ENCODE measurements around the gene HOXB3. TPM values are rescaled to one million over a fixed set of nuclear protein-coding genes. Genes with fewer than 3 reads are reported as not detected.
"Not testable (repeated sequence)": the region's sequence is repeated elsewhere in the genome, so short reads cannot be mapped to it uniquely, and the experiment has no call there.

HOXB3 gene
- polyA plus RNA-seq, 1 donor: 30.8 TPM

DNA sequence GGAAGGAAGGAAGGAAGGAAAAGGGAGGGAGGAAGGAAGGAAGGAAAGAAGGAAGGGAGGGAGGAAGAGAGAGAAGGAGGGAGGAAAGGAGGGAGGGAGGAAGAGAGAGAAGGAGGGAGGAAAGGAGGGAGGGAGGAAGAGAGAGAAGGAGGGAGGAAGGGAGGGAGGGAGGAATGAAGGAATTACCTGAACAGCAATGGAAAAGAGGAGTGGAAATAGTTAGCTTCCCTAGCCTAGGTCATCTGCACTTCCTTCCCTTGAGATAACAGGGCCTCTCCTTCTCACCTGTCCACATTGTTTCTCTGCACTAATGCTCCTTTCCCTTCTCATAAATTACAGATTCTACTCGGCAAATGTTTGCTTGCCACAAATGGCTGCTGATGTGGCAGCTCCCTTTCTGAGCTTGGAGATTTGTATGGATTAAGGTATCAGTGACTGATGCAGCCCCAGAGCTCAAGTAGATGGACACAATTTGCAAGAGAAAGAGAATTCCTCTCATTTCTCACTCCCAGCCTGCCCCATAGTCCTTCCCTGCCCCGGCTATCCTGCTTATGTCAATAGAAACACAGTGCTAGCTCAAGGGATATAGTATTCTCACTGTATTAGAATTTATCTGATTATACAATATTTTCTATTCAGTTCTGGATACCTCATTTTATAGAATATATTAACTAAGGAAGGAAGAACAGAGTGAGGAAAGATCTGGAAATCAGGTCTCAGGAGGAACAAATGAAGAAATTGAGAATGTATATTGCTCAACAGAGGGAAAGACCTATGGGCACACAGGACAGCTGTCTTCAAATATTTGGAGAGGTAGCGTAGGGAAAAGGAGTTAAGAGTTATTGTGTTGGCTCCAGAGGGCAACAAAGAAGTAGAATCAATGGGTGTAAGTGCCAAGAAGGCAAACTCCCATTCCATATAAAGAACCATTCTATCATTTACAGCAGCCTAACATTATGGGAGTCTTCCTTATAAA, 73.8 kb downstream of the HOXB3 start:
- H3K4me1 ChIP-seq (ENCODE audit: control insufficient read depth, insufficient read depth, low read length): no peaks in the 10 kb centered on the region
- no peaks in the 10 kb centered on the region for H3K9me3 ChIP-seq (ENCODE audit: control insufficient read depth, low read depth, low read length)
- WGBS (ENCODE audit: insufficient coverage, low lambda C conversion rate): no CpG with 5 or more reads among the region's 3 CpGs
- no peak overlapping the region for H3K4me3 ChIP-seq (ENCODE audit: low read length)
- no peak overlapping the region for H3K27ac ChIP-seq (ENCODE audit: low read length)
- H3K36me3 ChIP-seq (ENCODE audit: control insufficient read depth, insufficient read depth, low read length): no peaks in the 10 kb centered on the region
- no peak for DNase-seq
- peaks cover 40% of the 10 kb centered on the region for H3K27me3 ChIP-seq (ENCODE audit: control insufficient read depth, insufficient read depth, low read length)

DNA sequence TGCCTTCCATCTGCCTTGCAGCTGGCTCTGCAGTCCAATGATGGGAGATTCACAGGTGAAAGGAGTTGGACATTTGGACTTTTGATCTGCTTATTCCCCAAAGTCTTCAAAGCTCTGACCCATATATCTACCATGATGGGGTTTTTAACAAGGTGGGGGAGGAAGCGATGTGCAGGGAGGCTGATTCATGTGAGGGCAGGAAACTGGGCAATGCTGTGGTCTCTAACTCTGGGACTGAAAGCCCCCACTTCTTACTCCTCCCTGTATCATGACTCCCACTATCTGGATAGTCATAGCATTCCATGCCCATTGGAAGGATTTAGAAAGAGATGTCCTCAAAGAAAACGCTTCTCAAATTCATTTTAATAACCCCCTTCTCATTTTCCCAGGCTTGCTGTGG, 75.6 kb downstream of the HOXB3 start:
- Histone ChIP-seq H3K4me1 (ENCODE audit: control insufficient read depth, insufficient read depth, low read length) (no peaks in the 10 kb centered on the region), H3K4me3 (ENCODE audit: low read length) (no peak overlapping the region), H3K27ac (ENCODE audit: low read length) (no peak overlapping the region), H3K27me3 (ENCODE audit: control insufficient read depth, insufficient read depth, low read length) (peaks cover 38% of the 10 kb centered on the region), H3K36me3 (ENCODE audit: control insufficient read depth, insufficient read depth, low read length) (no peaks in the 10 kb centered on the region), H3K9me3 (ENCODE audit: control insufficient read depth, low read depth, low read length) (no peaks in the 10 kb centered on the region)
- no CpG with 5 or more reads among the region's 2 CpGs for WGBS (ENCODE audit: insufficient coverage, low lambda C conversion rate)
- no peak for DNase-seq

DNA sequence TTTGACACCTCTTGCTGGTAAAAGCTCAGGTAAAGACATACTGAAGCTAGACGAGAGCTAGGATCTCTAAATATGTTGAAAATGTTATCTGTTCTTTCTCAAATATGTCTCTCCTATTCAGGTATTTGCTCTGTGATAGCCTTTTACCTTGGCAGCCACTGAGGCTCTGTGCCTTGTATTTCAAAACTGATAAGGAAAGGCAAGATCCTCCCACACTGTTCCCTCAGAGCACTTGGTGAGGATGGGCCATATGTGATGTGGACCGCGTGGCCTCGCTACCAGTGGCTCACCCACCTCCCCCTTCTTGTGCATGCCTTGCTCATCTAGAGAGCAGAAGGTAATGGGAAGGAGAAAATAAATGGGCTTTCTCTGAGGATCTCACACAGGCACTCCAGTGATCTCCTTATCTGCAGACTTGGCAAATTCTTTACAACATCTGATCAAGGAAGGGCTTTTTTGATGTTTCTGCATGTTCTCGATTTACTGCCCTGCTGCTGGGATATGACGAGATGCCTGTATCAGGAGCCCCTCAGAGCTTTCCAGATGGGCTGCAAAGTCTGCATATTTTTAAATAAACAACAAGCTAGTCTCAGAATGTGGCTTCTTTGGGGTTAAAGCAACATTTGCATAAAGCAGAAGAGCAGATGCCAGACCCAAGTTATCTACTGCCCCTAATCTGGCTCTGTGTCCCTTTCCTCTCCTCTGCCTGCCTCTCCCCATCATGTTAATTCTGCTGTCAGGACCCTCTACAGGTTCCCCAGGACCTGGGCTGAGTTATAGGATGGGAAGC, 76.2 kb downstream of the HOXB3 start:
- H3K27ac ChIP-seq (ENCODE audit: low read length): no peak overlapping the region
- no peak overlapping the region for H3K4me3 ChIP-seq (ENCODE audit: low read length)
- H3K9me3 ChIP-seq (ENCODE audit: control insufficient read depth, low read depth, low read length): no peaks in the 10 kb centered on the region
- no peaks in the 10 kb centered on the region for H3K36me3 ChIP-seq (ENCODE audit: control insufficient read depth, insufficient read depth, low read length)
- peaks cover 38% of the 10 kb centered on the region for H3K27me3 ChIP-seq (ENCODE audit: control insufficient read depth, insufficient read depth, low read length)
- WGBS (ENCODE audit: insufficient coverage, low lambda C conversion rate): no CpG with 5 or more reads among the region's 6 CpGs
- H3K4me1 ChIP-seq (ENCODE audit: control insufficient read depth, insufficient read depth, low read length): no peaks in the 10 kb centered on the region
- DNase-seq: no peak

- no peak overlapping the region for H3K27ac ChIP-seq (ENCODE audit: low read length)
- no peak for DNase-seq
- WGBS (ENCODE audit: insufficient coverage, low lambda C conversion rate): 0% methylated on average over 1 of the region's 7 CpGs
These were observed 76.9 kb downstream of the HOXB3 start for GRCh38 chr17:48513097-48513496.

GRCh38 chr17:48510761-48511604, 79.1 kb downstream of the HOXB3 start:
- Histone ChIP-seq H3K27me3 (ENCODE audit: control insufficient read depth, insufficient read depth, low read length) (peaks cover 36% of the 10 kb centered on the region), H3K4me3 (ENCODE audit: low read length) (no peak overlapping the region), H3K4me1 (ENCODE audit: control insufficient read depth, insufficient read depth, low read length) (no peaks in the 10 kb centered on the region), H3K9me3 (ENCODE audit: control insufficient read depth, low read depth, low read length) (no peaks in the 10 kb centered on the region), H3K36me3 (ENCODE audit: control insufficient read depth, insufficient read depth, low read length) (no peaks in the 10 kb centered on the region), H3K27ac (ENCODE audit: low read length) (no peak overlapping the region)
- WGBS (ENCODE audit: insufficient coverage, low lambda C conversion rate): 86% methylated on average over 1 of the region's 7 CpGs
- no peak for DNase-seq

More at GRCh38 chr17:48513097-48513496, 76.9 kb downstream of the HOXB3 start:
- Histone ChIP-seq H3K36me3 (ENCODE audit: control insufficient read depth, insufficient read depth, low read length) (no peaks in the 10 kb centered on the region), H3K4me1 (ENCODE audit: control insufficient read depth, insufficient read depth, low read length) (no peaks in the 10 kb centered on the region), H3K4me3 (ENCODE audit: low read length) (no peak overlapping the region), H3K27me3 (ENCODE audit: control insufficient read depth, insufficient read depth, low read length) (peaks cover 36% of the 10 kb centered on the region), H3K9me3 (ENCODE audit: control insufficient read depth, low read depth, low read length) (no peaks in the 10 kb centered on the region)

DNA sequence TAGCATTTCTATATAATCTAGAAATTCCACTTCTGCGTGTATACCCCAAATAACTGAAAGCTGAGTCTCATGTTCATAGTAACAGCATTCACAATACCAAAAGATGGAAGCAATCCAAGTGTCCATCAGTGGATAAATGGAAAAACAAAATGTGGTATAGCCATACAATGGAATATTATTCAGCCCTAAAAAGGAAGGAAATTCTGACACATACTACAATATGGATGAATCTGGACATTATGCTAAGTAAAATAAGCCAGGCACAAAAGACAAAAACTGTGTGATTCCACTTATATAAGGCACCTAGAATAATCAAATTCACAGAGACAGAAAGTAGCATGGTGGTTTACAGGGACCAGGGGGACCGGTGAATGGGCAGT, 79.7 kb downstream of the HOXB3 start:
- peaks cover 35% of the 10 kb centered on the region for H3K27me3 ChIP-seq (ENCODE audit: control insufficient read depth, insufficient read depth, low read length)
- no peak overlapping the region for H3K4me3 ChIP-seq (ENCODE audit: low read length)
- H3K9me3 ChIP-seq (ENCODE audit: control insufficient read depth, low read depth, low read length): no peaks in the 10 kb centered on the region
- H3K4me1 ChIP-seq (ENCODE audit: control insufficient read depth, insufficient read depth, low read length): no peaks in the 10 kb centered on the region
- H3K36me3 ChIP-seq (ENCODE audit: control insufficient read depth, insufficient read depth, low read length): no peaks in the 10 kb centered on the region
- no peak for DNase-seq
- WGBS (ENCODE audit: insufficient coverage, low lambda C conversion rate): 100% methylated on average over 1 of the region's 2 CpGs
- H3K27ac ChIP-seq (ENCODE audit: low read length): no peak overlapping the region

- H3K27me3 ChIP-seq (ENCODE audit: control insufficient read depth, insufficient read depth, low read length): peaks cover 30% of the 10 kb centered on the region
- H3K27ac ChIP-seq (ENCODE audit: low read length); DNase-seq; H3K4me1 ChIP-seq (ENCODE audit: control insufficient read depth, insufficient read depth, low read length); H3K36me3 ChIP-seq (ENCODE audit: control insufficient read depth, insufficient read depth, low read length); H3K4me3 ChIP-seq (ENCODE audit: low read length); H3K9me3 ChIP-seq (ENCODE audit: control insufficient read depth, low read depth, low read length): not testable (repeated sequence)
- no CpG with 5 or more reads among the region's 7 CpGs for WGBS (ENCODE audit: insufficient coverage, low lambda C conversion rate)
These were observed 80.3 kb downstream of the HOXB3 start for GRCh38 chr17:48509708-48510107.

DNA sequence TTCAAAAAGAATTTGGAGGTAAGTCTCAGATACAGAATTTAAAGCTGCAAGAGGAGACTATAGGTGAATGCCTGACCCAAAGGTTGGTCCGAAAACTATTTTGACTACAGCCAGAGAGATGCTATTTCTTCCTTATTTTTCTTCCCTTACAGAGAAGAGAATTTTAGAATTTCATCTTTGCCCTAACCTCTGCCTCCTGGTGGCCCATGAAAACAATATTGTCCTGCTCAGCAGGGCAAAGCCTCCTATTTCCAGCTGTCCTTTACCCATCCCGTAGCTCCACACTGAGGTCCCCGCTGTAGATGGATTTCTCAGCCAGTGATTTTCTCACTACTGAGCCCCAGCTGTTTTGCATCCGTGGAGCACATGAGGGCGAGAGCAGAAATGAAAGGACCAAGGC, 83.8 kb downstream of the HOXB3 start:
- H3K4me1 ChIP-seq (ENCODE audit: control insufficient read depth, insufficient read depth, low read length): no peaks in the 10 kb centered on the region
- H3K27ac ChIP-seq (ENCODE audit: low read length): no peak overlapping the region
- no peak overlapping the region for H3K4me3 ChIP-seq (ENCODE audit: low read length)
- DNase-seq: no peak
- H3K27me3 ChIP-seq (ENCODE audit: control insufficient read depth, insufficient read depth, low read length): peaks cover 35% of the 10 kb centered on the region
- whole genome bisulfite sequencing (ENCODE audit: insufficient coverage, low lambda C conversion rate): no CpG with 5 or more reads among the region's 5 CpGs
- no peaks in the 10 kb centered on the region for H3K36me3 ChIP-seq (ENCODE audit: control insufficient read depth, insufficient read depth, low read length)
- no peaks in the 10 kb centered on the region for H3K9me3 ChIP-seq (ENCODE audit: control insufficient read depth, low read depth, low read length)

- H3K9me3 ChIP-seq (ENCODE audit: control insufficient read depth, low read depth, low read length): no peaks in the 10 kb centered on the region
- no CpG with 5 or more reads among the region's 1 CpG for WGBS (ENCODE audit: insufficient coverage, low lambda C conversion rate)
- H3K36me3 ChIP-seq (ENCODE audit: control insufficient read depth, insufficient read depth, low read length): no peaks in the 10 kb centered on the region
- H3K4me3 ChIP-seq (ENCODE audit: low read length): no peak overlapping the region
- no peaks in the 10 kb centered on the region for H3K4me1 ChIP-seq (ENCODE audit: control insufficient read depth, insufficient read depth, low read length)
- peaks cover 38% of the 10 kb centered on the region for H3K27me3 ChIP-seq (ENCODE audit: control insufficient read depth, insufficient read depth, low read length)
- H3K27ac ChIP-seq (ENCODE audit: low read length): no peak overlapping the region
- no peak for DNase-seq
These were observed 84.3 kb downstream of the HOXB3 start for GRCh38 chr17:48505788-48506187.

DNA sequence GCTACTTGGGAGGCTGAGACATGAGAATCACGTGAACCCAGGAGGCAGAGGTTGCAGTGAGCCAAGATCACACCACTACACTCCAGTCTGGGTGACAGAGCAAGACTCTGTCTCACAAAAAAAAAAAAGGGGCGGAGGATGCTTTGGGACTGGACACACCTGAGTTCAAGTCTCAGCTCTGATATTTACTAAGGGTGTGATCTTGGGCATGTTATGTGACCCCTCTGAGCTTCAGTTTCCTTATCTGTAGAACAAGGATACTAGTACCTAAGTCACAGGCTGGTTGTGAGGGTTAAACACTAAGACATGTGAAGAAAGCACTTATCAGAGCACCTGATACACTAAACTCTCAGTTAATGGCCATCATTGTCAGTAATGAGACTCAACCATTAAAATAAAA, 85.1 kb downstream of the HOXB3 start:
- no peak overlapping the region for H3K27ac ChIP-seq (ENCODE audit: low read length)

More for the DNA sequence above, 85.1 kb downstream of the HOXB3 start:
- Histone ChIP-seq H3K9me3 (ENCODE audit: control insufficient read depth, low read depth, low read length) (no peaks in the 10 kb centered on the region), H3K4me3 (ENCODE audit: low read length) (no peak overlapping the region), H3K27me3 (ENCODE audit: control insufficient read depth, insufficient read depth, low read length) (peaks cover 41% of the 10 kb centered on the region), H3K4me1 (ENCODE audit: control insufficient read depth, insufficient read depth, low read length) (no peaks in the 10 kb centered on the region), H3K36me3 (ENCODE audit: control insufficient read depth, insufficient read depth, low read length) (no peaks in the 10 kb centered on the region)
- no CpG with 5 or more reads among the region's 2 CpGs for WGBS (ENCODE audit: insufficient coverage, low lambda C conversion rate)
- DNase-seq: no peak

Measured in large intestine (tissue), 3 donors.